ENCODE results near the gene DCAF10.

DNA sequence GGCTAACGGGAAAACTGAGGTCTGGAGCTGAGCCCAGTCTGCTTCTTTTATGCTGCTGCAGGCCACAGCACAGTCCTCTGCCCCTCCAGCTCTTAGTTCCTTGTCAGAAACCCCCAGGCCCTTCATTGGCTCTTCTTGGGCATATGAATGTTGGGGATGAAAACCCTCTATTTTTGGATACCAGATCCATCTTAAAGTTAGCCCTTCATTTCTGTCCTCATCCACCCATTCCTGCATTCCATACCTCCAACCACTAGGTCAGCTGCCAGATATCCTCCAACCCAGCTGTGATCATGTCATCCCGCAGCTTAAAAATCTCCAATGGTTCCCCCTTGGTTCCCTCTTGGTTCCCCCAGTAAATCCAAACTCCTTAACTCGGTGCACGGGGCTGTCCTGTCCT lies 105.2 kb downstream of the DCAF10 start:
- TF ChIP-seq, protein P1, sequence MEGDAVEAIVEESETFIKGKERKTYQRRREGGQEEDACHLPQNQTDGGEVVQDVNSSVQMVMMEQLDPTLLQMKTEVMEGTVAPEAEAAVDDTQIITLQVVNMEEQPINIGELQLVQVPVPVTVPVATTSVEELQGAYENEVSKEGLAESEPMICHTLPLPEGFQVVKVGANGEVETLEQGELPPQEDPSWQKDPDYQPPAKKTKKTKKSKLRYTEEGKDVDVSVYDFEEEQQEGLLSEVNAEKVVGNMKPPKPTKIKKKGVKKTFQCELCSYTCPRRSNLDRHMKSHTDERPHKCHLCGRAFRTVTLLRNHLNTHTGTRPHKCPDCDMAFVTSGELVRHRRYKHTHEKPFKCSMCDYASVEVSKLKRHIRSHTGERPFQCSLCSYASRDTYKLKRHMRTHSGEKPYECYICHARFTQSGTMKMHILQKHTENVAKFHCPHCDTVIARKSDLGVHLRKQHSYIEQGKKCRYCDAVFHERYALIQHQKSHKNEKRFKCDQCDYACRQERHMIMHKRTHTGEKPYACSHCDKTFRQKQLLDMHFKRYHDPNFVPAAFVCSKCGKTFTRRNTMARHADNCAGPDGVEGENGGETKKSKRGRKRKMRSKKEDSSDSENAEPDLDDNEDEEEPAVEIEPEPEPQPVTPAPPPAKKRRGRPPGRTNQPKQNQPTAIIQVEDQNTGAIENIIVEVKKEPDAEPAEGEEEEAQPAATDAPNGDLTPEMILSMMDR (IDR thresholded peaks at IDR 0.05): no peak
- TF ChIP-seq POLR2A (IDR thresholded peaks at IDR 0.05): no peak

Measured in Peyer's patch (tissue), 4 donors.